GM18498 (cell line): ENCODE data around the gene LRRC27.
"Not testable (repeated sequence)": the region's sequence is repeated elsewhere in the genome, so short reads cannot be mapped to it uniquely, and the experiment has no call there.

Experiments used
- ATAC-seq: cut with Tn5 transposase; IDR thresholded peaks from one replicate; pipeline ENCODE4 v1.9.1; 2021; ENCODE audit warnings: mild to moderate bottlenecking, moderate library complexity; ENCODE audit not compliant: unreplicated experiment

The LRRC27 gene

GRCh38 chr10:132336064-132336746 lies 4.2 kb downstream of the LRRC27 start:
- no peak for ATAC-seq

- ATAC-seq, result no peak
Measured at GRCh38 chr10:132336919-132337407, 5.0 kb downstream of the LRRC27 start.

- ATAC-seq, result not testable (repeated sequence)
Measured at GRCh38 chr10:132337854-132338253, 5.9 kb downstream of the LRRC27 start.

- ATAC-seq, result no peak
Measured at GRCh38 chr10:132338876-132339275, 6.9 kb downstream of the LRRC27 start.

GRCh38 chr10:132339276-132339675 lies 7.3 kb downstream of the LRRC27 start:
- ATAC-seq, result no peak

- ATAC-seq, result no peak
Measured at GRCh38 chr10:132341017-132341416, 9.0 kb downstream of the LRRC27 start.

GRCh38 chr10:132341781-132342180 lies 9.8 kb downstream of the LRRC27 start:
- ATAC-seq, result no peak

- no peak for ATAC-seq
Measured at GRCh38 chr10:132342553-132342952, 10.6 kb downstream of the LRRC27 start.

- ATAC-seq, result no peak
Measured at GRCh38 chr10:132344386-132344785, 12.4 kb downstream of the LRRC27 start.

GRCh38 chr10:132345345-132345744 lies 13.4 kb downstream of the LRRC27 start:
- no peak for ATAC-seq

- no peak for ATAC-seq
Measured at GRCh38 chr10:132346806-132347205, 14.8 kb downstream of the LRRC27 start.

- no peak for ATAC-seq
Measured at GRCh38 chr10:132347211-132347930, 15.4 kb downstream of the LRRC27 start.

- no peak for ATAC-seq
Measured at GRCh38 chr10:132347931-132348267, 15.9 kb downstream of the LRRC27 start.

GRCh38 chr10:132349766-132350165 lies 17.8 kb downstream of the LRRC27 start:
- no peak for ATAC-seq

GRCh38 chr10:132350391-132350790 lies 18.4 kb downstream of the LRRC27 start:
- no peak for ATAC-seq

- ATAC-seq, result no peak
Measured at GRCh38 chr10:132350946-132351345, 19.0 kb downstream of the LRRC27 start.

- ATAC-seq, result no peak
Measured at GRCh38 chr10:132351611-132352010, 19.6 kb downstream of the LRRC27 start.

- not testable (repeated sequence) for ATAC-seq
Measured at GRCh38 chr10:132352462-132353308, 20.7 kb downstream of the LRRC27 start.

GRCh38 chr10:132353456-132354355 lies 21.7 kb downstream of the LRRC27 start:
- no peak for ATAC-seq

- no peak for ATAC-seq
Measured at GRCh38 chr10:132354356-132355094, 22.5 kb downstream of the LRRC27 start.
